Measurements from ENCODE around the gene OR1A2.
"Not testable (repeated sequence)": the region's sequence is repeated elsewhere in the genome, so short reads cannot be mapped to it uniquely, and the experiment has no call there.

The OR1A2 gene

GRCh38 chr17:3197219-3197618 is at the start of gene OR1A2:
Gene OR1A2, plus strand, starts transcription at chr17:3197519. Its CDS starts 0 bp downstream, at chr17:3197519.
- DNase-seq = no peak

- no peak for DNase-seq
Measured at GRCh38 chr17:3157218-3157617, 40.1 kb upstream of the OR1A2 start.

GRCh38 chr17:3167574-3167973 is 29.7 kb upstream of the OR1A2 start:
- DNase-seq = no peak

GRCh38 chr17:3189961-3190360 is 7.4 kb upstream of the OR1A2 start:
- no peak for DNase-seq

GRCh38 chr17:3207367-3207766 is 10.0 kb downstream of the OR1A2 start, which contains the start of gene OR1A1:
Gene OR1A1, plus strand, starts transcription at chr17:3207667. Its CDS starts 7,954 bp downstream, at chr17:3215621.
- DNase-seq = no peak

- DNase-seq = no peak
Measured at GRCh38 chr17:3208484-3208883, 11.2 kb downstream of the OR1A2 start.

- no peak for DNase-seq
Measured at GRCh38 chr17:3213001-3213400, 15.7 kb downstream of the OR1A2 start.

- peak in 1 of 2 experiments; percentile 3 for DNase-seq
Measured at GRCh38 chr17:3213587-3213986, 16.3 kb downstream of the OR1A2 start.

GRCh38 chr17:3219978-3220377 is 22.7 kb downstream of the OR1A2 start:
- not testable (repeated sequence) for DNase-seq

GRCh38 chr17:3221850-3222249 is 24.5 kb downstream of the OR1A2 start:
- no peak for DNase-seq

GRCh38 chr17:3222505-3222904 is 25.2 kb downstream of the OR1A2 start:
- no peak for DNase-seq

GRCh38 chr17:3224721-3225352 is 27.5 kb downstream of the OR1A2 start:
- DNase-seq = not testable (repeated sequence)

- DNase-seq = not testable (repeated sequence)
Measured at GRCh38 chr17:3232300-3232699, 35.0 kb downstream of the OR1A2 start.

GRCh38 chr17:3238685-3239084 is 41.4 kb downstream of the OR1A2 start:
- DNase-seq = not testable (repeated sequence)

GRCh38 chr17:3241044-3241443 is 43.7 kb downstream of the OR1A2 start:
- not testable (repeated sequence) for DNase-seq

- not testable (repeated sequence) for DNase-seq
Measured at GRCh38 chr17:3244841-3245240, 47.5 kb downstream of the OR1A2 start.

Measured in NCI-H1930 (cell line).